Panc1 (cell line): ENCODE data around the gene TRIM66.

Experiments
- POLR2AphosphoS5 ChIP-seq: IDR thresholded peaks from 2 replicates; pipeline ENCODE4 v1.6.1; 2012; ENCODE audit warnings: mild to moderate bottlenecking, low read depth, low read length, moderate library complexity
- TF ChIP-seq, protein P1 (sequence below): fragments of 450-650 bp; IDR thresholded peaks from 2 replicates; pipeline ENCODE4 v1.5.1; 2017; ENCODE audit warnings: mild to moderate bottlenecking
- TF ChIP-seq, protein P2 (sequence below), 2 experiments: IDR thresholded peaks; 2 replicates each; pipeline ENCODE4 v1.6.1; 2011 to 2012; ENCODE audit warnings: low read depth in 2 of 2, control low read depth in 1 of 2, low read length in 1 of 2, mild to moderate bottlenecking in 1 of 2, moderate library complexity in 1 of 2; ENCODE audit not compliant: insufficient read depth in 1 of 2

DNA sequence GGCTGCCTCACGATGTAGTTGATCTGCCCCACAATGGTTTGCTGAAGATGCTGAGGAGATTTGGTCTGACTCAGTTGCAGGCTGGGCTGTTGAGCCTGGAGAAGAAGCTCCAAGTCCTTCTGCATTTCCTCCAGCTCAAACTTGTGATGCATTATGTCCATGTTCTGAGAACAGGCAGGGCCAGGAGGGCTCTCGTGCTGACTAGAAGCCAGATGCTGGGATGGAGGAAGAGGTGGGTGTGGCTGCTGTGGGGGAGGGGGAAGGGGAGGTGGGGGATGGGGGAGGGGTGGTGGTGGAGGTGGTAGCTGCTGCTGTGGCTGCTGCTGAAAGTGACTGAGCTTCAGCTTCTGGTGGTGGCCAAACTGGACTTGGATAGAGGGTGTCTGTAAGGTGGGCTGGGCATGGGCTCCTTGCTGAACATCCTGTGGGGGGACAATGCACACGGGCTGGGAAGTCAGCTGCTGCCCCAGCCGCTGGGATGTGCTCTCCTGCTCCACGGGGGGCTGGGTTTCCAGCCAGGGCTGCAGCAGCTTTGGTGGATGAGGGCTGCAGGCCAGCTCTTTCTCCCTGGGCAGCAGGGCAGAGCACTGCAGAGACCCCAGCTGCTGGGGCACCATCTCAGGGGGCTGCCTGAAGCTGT is 42.1 kb downstream of the TRIM66 start:
- TF ChIP-seq, protein P1, sequence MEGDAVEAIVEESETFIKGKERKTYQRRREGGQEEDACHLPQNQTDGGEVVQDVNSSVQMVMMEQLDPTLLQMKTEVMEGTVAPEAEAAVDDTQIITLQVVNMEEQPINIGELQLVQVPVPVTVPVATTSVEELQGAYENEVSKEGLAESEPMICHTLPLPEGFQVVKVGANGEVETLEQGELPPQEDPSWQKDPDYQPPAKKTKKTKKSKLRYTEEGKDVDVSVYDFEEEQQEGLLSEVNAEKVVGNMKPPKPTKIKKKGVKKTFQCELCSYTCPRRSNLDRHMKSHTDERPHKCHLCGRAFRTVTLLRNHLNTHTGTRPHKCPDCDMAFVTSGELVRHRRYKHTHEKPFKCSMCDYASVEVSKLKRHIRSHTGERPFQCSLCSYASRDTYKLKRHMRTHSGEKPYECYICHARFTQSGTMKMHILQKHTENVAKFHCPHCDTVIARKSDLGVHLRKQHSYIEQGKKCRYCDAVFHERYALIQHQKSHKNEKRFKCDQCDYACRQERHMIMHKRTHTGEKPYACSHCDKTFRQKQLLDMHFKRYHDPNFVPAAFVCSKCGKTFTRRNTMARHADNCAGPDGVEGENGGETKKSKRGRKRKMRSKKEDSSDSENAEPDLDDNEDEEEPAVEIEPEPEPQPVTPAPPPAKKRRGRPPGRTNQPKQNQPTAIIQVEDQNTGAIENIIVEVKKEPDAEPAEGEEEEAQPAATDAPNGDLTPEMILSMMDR = no peak
- TF ChIP-seq, protein P2, sequence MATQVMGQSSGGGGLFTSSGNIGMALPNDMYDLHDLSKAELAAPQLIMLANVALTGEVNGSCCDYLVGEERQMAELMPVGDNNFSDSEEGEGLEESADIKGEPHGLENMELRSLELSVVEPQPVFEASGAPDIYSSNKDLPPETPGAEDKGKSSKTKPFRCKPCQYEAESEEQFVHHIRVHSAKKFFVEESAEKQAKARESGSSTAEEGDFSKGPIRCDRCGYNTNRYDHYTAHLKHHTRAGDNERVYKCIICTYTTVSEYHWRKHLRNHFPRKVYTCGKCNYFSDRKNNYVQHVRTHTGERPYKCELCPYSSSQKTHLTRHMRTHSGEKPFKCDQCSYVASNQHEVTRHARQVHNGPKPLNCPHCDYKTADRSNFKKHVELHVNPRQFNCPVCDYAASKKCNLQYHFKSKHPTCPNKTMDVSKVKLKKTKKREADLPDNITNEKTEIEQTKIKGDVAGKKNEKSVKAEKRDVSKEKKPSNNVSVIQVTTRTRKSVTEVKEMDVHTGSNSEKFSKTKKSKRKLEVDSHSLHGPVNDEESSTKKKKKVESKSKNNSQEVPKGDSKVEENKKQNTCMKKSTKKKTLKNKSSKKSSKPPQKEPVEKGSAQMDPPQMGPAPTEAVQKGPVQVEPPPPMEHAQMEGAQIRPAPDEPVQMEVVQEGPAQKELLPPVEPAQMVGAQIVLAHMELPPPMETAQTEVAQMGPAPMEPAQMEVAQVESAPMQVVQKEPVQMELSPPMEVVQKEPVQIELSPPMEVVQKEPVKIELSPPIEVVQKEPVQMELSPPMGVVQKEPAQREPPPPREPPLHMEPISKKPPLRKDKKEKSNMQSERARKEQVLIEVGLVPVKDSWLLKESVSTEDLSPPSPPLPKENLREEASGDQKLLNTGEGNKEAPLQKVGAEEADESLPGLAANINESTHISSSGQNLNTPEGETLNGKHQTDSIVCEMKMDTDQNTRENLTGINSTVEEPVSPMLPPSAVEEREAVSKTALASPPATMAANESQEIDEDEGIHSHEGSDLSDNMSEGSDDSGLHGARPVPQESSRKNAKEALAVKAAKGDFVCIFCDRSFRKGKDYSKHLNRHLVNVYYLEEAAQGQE (IDR thresholded peaks at IDR 0.05; ENCODE audit: insufficient read depth in 1 of 2, low read depth in 2 of 2, low read length in 1 of 2) = no peak
- no peak for TF ChIP-seq POLR2AphosphoS5
